HG02884 (cell line): Measurements from ENCODE around the gene CXorf51A.
"Not testable (repeated sequence)": the region's sequence is repeated elsewhere in the genome, so short reads cannot be mapped to it uniquely, and the experiment has no call there.

Experiments
- ATAC-seq: cut with Tn5 transposase; IDR thresholded peaks from one replicate; pipeline ENCODE4 v1.9.1; 2021; ENCODE audit warnings: mild to moderate bottlenecking, moderate library complexity; ENCODE audit not compliant: unreplicated experiment

Gene CXorf51A

DNA sequence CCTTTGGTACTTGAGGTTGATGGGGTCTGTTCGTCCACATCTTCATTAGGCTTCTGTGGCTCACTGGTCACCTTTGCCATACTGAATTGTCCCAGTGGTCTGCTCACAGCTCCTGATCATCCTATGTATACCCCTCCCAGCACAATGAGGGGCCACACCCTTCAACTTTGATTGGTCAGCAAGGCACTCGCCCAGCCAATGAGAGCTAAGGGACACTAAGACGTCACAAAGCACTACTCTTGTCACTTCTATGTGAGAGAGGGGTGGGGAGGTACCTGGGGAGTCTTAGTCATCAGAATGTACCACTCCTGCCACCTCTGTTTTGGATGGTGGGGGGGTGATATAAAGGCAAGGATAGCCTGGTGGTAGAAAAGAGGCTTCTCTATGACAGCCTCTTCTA is at the start of gene CXorf51A:
TSS of gene CXorf51A (minus strand) at position 101 of the 400 bp plus-strand sequence. CDS start at position 80, 21 bp downstream.
- not testable (repeated sequence) for ATAC-seq

DNA sequence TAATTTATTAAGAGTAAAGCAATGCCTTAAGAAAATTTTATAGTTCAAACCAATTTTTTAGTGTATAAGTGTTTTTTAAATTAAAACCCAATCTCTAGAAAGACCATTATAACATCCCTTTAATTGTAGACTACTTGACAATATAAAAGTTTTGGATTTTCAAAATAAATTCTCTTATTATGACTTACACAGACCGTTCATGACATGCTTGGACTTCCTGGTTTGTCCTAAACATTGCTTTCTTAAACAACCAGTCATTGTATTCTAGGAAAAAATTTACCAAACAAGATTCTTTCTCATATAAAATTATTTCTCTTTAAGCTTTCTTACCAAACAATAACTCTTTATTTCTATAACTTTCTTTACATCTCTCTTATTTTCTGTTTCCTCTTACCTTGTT is 49.0 kb upstream of the CXorf51A start:
- ATAC-seq = no peak

DNA sequence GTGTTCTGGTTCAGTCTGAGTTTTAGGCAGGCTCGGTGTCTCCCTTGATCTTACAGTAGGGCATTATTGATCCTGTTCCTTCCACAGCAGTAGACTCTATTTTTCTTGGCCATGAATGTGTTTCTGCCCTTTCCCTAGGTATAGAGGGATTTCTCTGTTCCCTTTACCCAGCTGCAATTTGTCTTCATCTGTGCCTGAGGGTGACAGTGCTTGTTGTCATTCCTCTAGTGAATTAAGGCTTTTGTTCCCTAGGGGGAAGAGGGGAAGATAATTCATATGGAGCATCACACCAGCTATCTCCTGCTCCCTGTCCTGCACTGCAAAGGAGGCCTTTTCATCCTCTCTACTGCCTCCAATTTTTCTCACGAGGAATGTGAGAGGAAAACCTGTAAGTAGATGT is 39.7 kb upstream of the CXorf51A start:
- ATAC-seq = no peak

DNA sequence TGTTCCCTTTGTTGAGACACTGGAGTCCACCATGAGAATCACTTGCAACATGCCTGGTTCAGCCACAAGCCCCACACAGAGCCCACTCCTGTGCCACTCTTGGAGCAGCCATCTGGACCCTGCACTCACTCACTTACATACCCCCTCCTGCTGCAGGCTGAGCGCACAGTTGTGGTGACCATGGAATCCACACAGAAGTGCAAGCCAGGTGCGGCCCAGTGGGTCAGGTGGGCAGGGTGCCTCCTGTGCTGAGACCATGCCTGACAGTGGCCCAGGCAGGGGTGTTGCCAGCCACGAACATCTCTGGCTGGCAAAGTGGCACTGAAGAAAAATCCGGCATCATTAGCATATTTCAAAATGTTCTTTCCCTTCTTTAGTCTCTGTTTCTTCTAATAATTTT is 17.4 kb upstream of the CXorf51A start:
- no peak for ATAC-seq

DNA sequence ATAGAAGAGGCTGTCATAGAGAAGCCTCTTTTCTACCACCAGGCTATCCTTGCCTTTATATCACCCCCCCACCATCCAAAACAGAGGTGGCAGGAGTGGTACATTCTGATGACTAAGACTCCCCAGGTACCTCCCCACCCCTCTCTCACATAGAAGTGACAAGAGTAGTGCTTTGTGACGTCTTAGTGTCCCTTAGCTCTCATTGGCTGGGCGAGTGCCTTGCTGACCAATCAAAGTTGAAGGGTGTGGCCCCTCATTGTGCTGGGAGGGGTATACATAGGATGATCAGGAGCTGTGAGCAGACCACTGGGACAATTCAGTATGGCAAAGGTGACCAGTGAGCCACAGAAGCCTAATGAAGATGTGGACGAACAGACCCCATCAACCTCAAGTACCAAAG is 5.1 kb downstream of the CXorf51A start, which contains the start of gene CXorf51B:
TSS of gene CXorf51B (plus strand) at position 301 of the 400 bp plus-strand sequence. CDS start at position 322, 21 bp downstream.
- not testable (repeated sequence) for ATAC-seq
